K562 (cell line): ENCODE measurements around the gene FGD6. TPM values are rescaled to one million over a fixed set of nuclear protein-coding genes. Genes with fewer than 3 reads are reported as not detected.

ENCODE experiments used
- ATAC-seq: fragments of 200-7000 bp; cut with Tn5 transposase; 3 replicates; pipeline ENCODE4 v1.9.1; 2020; ENCODE audit warnings: moderate library complexity
- BruUV-seq: library from RNA; stranded (reverse); fragments of 400-500 nt; replicated peaks from 2 replicates; lab custom pipeline; 2021; lab: Mats Ljungman, UMichigan
- CTCF ChIA-PET: fragments of 300-600 bp; formaldehyde crosslinking; extraction: SDS; loops from one replicate; lab custom pipeline; 2021; ENCODE audit warnings: low intra/inter-chr PET ratio; lab: Yijun Ruan, JAX
- POLR2A ChIA-PET: fragments of 300-600, 350-650 bp; sonication (Branson Sonifier 250); formaldehyde crosslinking; extraction: SDS; loops from one replicate; lab custom pipeline; 2021; ENCODE audit warnings: antibody characterized with exemption, inconsistent platforms; lab: Yijun Ruan, JAX
- DNase-seq, 4 experiments: peaks; one replicate each; pipeline versions ENCODE4 v3.0.0 to v3.0.0-alpha.2; 2011 to 2018; ENCODE audit warnings: low spot score in 3 of 4, mixed read lengths in 3 of 4; ENCODE audit errors: extremely low read depth in 1 of 4
- FAIRE-seq: peaks from 2 replicates; lab custom pipeline; 2011; peaks lifted over from hg19 to GRCh38; lab: Jason Lieb, UNC
- H2AFZ ChIP-seq: 2 replicates; pipeline ENCODE4 v1.6.0; 2011; ENCODE audit warnings: low read depth, low read length, control low read depth, inconsistent platforms
- H3K27ac ChIP-seq: fragments of 200-600 bp; 3 replicates; pipeline ENCODE4 v1.8.0; 2011; ENCODE audit warnings: low read depth, mild to moderate bottlenecking, control low read depth, inconsistent platforms, low read length, moderate library complexity, mixed read lengths; ENCODE audit errors: extremely low read depth
- H3K27me3 ChIP-seq, 2 experiments: fragments of 300-600 bp in 1 of 2; 2 replicates in 1 of 2; 3 replicates in 1 of 2; pipeline versions ENCODE4 v1.6.0 to v1.8.0; 2011; ENCODE audit warnings: inconsistent platforms in 2 of 2, low read length in 2 of 2, mild to moderate bottlenecking in 1 of 2, mixed read lengths in 1 of 2, moderate library complexity in 1 of 2; ENCODE audit not compliant: control insufficient read depth in 2 of 2, insufficient read depth in 2 of 2
- H3K36me3 ChIP-seq: fragments of 300-600 bp; 3 replicates; pipeline ENCODE4 v1.8.0; 2011; ENCODE audit warnings: mild to moderate bottlenecking, low read length, inconsistent platforms; ENCODE audit not compliant: control insufficient read depth, insufficient read depth
- H3K4me1 ChIP-seq, 2 experiments: fragments of 200-600 bp in 1 of 2; replicated peaks in 1 of 2; 2 replicates in 1 of 2; 3 replicates in 1 of 2; pipeline versions ENCODE4 v1.5.1 to v1.8.0; 2011; ENCODE audit warnings: inconsistent platforms in 2 of 2, low read length in 2 of 2, mild to moderate bottlenecking in 1 of 2, mixed read lengths in 1 of 2, moderate library complexity in 1 of 2; ENCODE audit not compliant: control insufficient read depth in 2 of 2, insufficient read depth in 2 of 2
- H3K4me2 ChIP-seq: 2 replicates; pipeline ENCODE4 v1.6.1; 2011; ENCODE audit warnings: low read length, control low read depth, inconsistent platforms, mixed read lengths; ENCODE audit not compliant: insufficient read depth
- H3K4me3 ChIP-seq: fragments of 200-600 bp; sonication (generic), shearing (Covaris generic); 2 replicates; pipeline ENCODE4 v1.5.1; 2016; ENCODE audit warnings: control low read depth, inconsistent platforms
- H3K79me2 ChIP-seq: fragments of 200-600 bp; 3 replicates; pipeline ENCODE4 v1.8.0; 2011; ENCODE audit warnings: low read length, inconsistent platforms; ENCODE audit not compliant: control insufficient read depth, insufficient read depth
- H3K9ac ChIP-seq, 2 experiments: 2 replicates each; pipeline versions ENCODE4 v1.6.0 to v1.6.1; 2011; ENCODE audit warnings: low read depth in 2 of 2, low read length in 2 of 2, control low read depth in 1 of 2, inconsistent platforms in 1 of 2, mild to moderate bottlenecking in 1 of 2, mixed read lengths in 1 of 2; ENCODE audit not compliant: insufficient read depth in 1 of 2
- H3K9me1 ChIP-seq: one replicate; pipeline ENCODE4 v1.6.0; 2011; ENCODE audit warnings: inconsistent platforms, mild to moderate bottlenecking, low read length, moderate library complexity; ENCODE audit not compliant: control insufficient read depth, insufficient read depth
- H3K9me3 ChIP-seq: replicated peaks from 2 replicates; pipeline ENCODE4 v1.5.1; 2011; ENCODE audit warnings: low read depth, low read length, inconsistent platforms; ENCODE audit not compliant: control insufficient read depth, insufficient read depth
- H4K20me1 ChIP-seq: replicated peaks from 2 replicates; pipeline ENCODE4 v1.6.1; 2011; ENCODE audit warnings: low read length, inconsistent platforms, mixed read lengths; ENCODE audit not compliant: control insufficient read depth, insufficient read depth
- CBFA2T2 ChIP-seq: fragments of 450-650 bp; conservative IDR thresholded peaks from 2 replicates; pipeline ENCODE4 v1.6.1; 2017; ENCODE audit warnings: mild to moderate bottlenecking
- ELF2 ChIP-seq: fragments of 250-450 bp; sonication (Bioruptor Pico); IDR thresholded peaks from 2 replicates; pipeline ENCODE4 v1.5.0; 2021; ENCODE audit warnings: mild to moderate bottlenecking
- KLF10 ChIP-seq: fragments of 250-450 bp; sonication (Bioruptor Pico); IDR thresholded peaks from 2 replicates; pipeline ENCODE4 v1.6.1; 2021; ENCODE audit warnings: matching md5 sums
- NFIX ChIP-seq: fragments of 250-450 bp; sonication (Bioruptor Pico); IDR thresholded peaks from 2 replicates; pipeline ENCODE4 v1.4.0; 2020; ENCODE audit warnings: low read depth, mild to moderate bottlenecking, moderate library complexity
- RBBP5 ChIP-seq: fragments of 200-600 bp; sonication (generic); IDR thresholded peaks from 2 replicates; pipeline ENCODE4 v1.6.1; 2012; ENCODE audit warnings: borderline replicate concordance, mild to moderate bottlenecking, low read length, control low read depth, inconsistent platforms; ENCODE audit not compliant: insufficient read depth, poor library complexity, severe bottlenecking
- SAP30 ChIP-seq: fragments of 200-600 bp; sonication (generic); IDR thresholded peaks from 2 replicates; pipeline ENCODE4 v1.6.1; 2012; ENCODE audit warnings: borderline replicate concordance, low read depth, mild to moderate bottlenecking, moderate library complexity, low read length, control low read depth, inconsistent platforms; ENCODE audit not compliant: insufficient read depth, poor library complexity, severe bottlenecking
- STAG1 ChIP-seq: sonication (generic); formaldehyde crosslinking; IDR thresholded peaks from 2 replicates; pipeline ENCODE4 v1.5.0; 2020; ENCODE audit warnings: missing genetic modification reagents, borderline replicate concordance
- TAL1 ChIP-seq: fragments of 450-650 bp; IDR thresholded peaks from 2 replicates; pipeline ENCODE4 v1.6.1; 2016; ENCODE audit warnings: mild to moderate bottlenecking
- TRIM24 ChIP-seq, 2 experiments: fragments of 450-650 bp; IDR thresholded peaks; 2 replicates each; pipeline ENCODE4 v1.6.1; 2016
- ZBTB8A ChIP-seq: fragments of 450-650 bp; IDR thresholded peaks from 2 replicates; pipeline ENCODE4 v1.6.1; 2018; ENCODE audit warnings: mild to moderate bottlenecking, moderate library complexity; ENCODE audit not compliant: partially characterized antibody
- ZKSCAN3 ChIP-seq: fragments of 250-450 bp; sonication (Bioruptor Pico); IDR thresholded peaks from 2 replicates; pipeline ENCODE4 v1.4.0; 2020
- ZNF274 ChIP-seq: IDR thresholded peaks from 2 replicates; pipeline ENCODE4 v1.6.1; 2011; ENCODE audit warnings: low read depth, mild to moderate bottlenecking, low read length, moderate library complexity, borderline replicate concordance
- WGBS: fragments of 100-300 bp; shearing (Covaris generic); methylation state at CpG from one replicate; pipeline ENCODE4 v1.1.6; 2016; ENCODE audit warnings: low coverage, mixed read lengths; ENCODE audit not compliant: insufficient coverage; ENCODE audit errors: missing lambda C conversion rate; 5-methylcytosine and 5-hydroxymethylcytosine counted together
- in situ Hi-C: fragments of 300-500 bp; cut with MboI; formaldehyde crosslinking; loops from 4 replicates; pipeline ENCODE4 v1.15.0; 2018; ENCODE audit warnings: inconsistent platforms, mixed read lengths
- intact Hi-C: fragments of 100-400 bp; cut with micrococcal nuclease; formaldehyde crosslinking; loops from 2 replicates; pipeline ENCODE4 v1.14.2; 2022
- polyA plus RNA-seq, 8 experiments: library from polyadenylated mRNA; depleted of rRNA in 4 of 8; stranded (reverse) in 5 of 8; unstranded in 3 of 8; fragments of >200 nt; fragmentation: Nextera tagmentation in 2 of 8; fragmentation: Illumina TruSeq in 1 of 8; extraction: Ambion mirVana in 2 of 8; extraction: Trizol in 1 of 8; gene quantifications; 2 replicates each; pipeline versions ENCODE4 v1.2.1 to v1.2.3, GENCODE V29; 2011 to 2014; ENCODE audit warnings: inconsistent platforms in 1 of 8, missing spikeins in 1 of 8
- total RNA-seq, 7 experiments: library from RNA; depleted of rRNA in 6 of 7; stranded (reverse); fragments of >200 nt in 6 of 7; fragmentation: Illumina TruSeq in 2 of 7; extraction: Trizol in 2 of 7; gene quantifications; 2 replicates each; pipeline versions ENCODE4 v1.2.1 to v1.2.3, GENCODE V29; 2011 to 2021; ENCODE audit warnings: low replicate concordance in 1 of 7
- TF ChIP-seq, protein P1 (sequence below): fragments of 450-650 bp; IDR thresholded peaks from 2 replicates; pipeline ENCODE4 v1.6.1; 2017; ENCODE audit warnings: antibody characterized with exemption
- TF ChIP-seq, protein P2 (sequence below): fragments of 450-650 bp; conservative IDR thresholded peaks from 2 replicates; pipeline ENCODE4 v1.6.1; 2016; ENCODE audit warnings: missing genetic modification characterization, low read depth, mild to moderate bottlenecking, missing compliant biosample characterization, moderate library complexity
- TF ChIP-seq, protein P3 (sequence below): fragments of 250-450 bp; sonication (Bioruptor Pico); IDR thresholded peaks from 2 replicates; pipeline ENCODE4 v1.8.0; 2021; ENCODE audit warnings: moderate library complexity, mild to moderate bottlenecking, inconsistent platforms
- TF ChIP-seq, protein P4 (sequence below), 2 experiments: fragments of 450-650 bp; IDR thresholded peaks; 2 replicates each; pipeline ENCODE4 v1.6.1; 2016

FGD6 gene
- total and polyA plus RNA-seq, 9 of the 15 experiments (the other 6 are each of a cell fraction or from before 2014, with no cell fraction given), result 1.5 to 11.1 (median 5.8) TPM

DNA sequence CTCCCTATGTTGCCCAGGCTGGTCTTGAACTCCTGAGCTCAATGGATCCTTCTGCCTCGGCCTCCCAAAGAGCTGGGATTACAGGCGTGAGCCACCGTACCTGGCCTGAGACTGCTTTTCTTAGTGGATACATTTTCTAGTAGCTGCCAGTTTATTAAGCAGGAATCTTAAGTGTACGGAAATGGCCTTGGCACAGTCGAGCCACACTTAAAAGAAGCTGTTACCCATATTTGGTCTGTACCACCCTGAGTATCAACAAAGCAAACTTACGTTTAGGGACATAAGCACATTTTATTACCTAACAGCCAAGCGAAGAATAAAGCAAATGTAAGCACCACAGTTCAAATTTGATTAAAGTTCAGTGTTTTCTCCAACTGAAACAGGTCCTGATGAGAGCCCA lies 93.2 kb downstream of the FGD6 start:
- Histone ChIP-seq H3K9me1 (no peaks in the 10 kb centered on the region), H4K20me1 (no peaks in the 10 kb centered on the region), H2AFZ (no peak overlapping the region), H3K36me3 (no peaks in the 10 kb centered on the region), H3K9me3 (no peaks in the 10 kb centered on the region), H3K27me3 (no peaks in the 10 kb centered on the region), H3K4me1 (no peaks in the 10 kb centered on the region; a peak in 1 of 5 replicates), H3K4me3 (no peak overlapping the region)
- 83% methylated on average over 7 of the region's 7 CpGs for WGBS
- no TSS peak for BruUV-seq
- in situ Hi-C loops, result no loop called here
- POLR2A ChIA-PET, result interaction anchor here (0.7 kb wide), 1 partner anchor 23 kb away, joined by 3 read pairs; no protein-coding TSS in a partner anchor
- FAIRE-seq (no peak), DNase-seq (no peak), ATAC-seq (no peak)
- intact Hi-C loops, result no loop called here
- no peak for TF ChIP-seq KLF10 (CRISPR knock-in tag)
- TF ChIP-seq TRIM24 (IDR thresholded peaks at IDR 0.05), result no peak
- no peak for TF ChIP-seq STAG1 (CRISPR knock-in tag)
- TF ChIP-seq ELF2 (CRISPR knock-in tag), result no peak
- TF ChIP-seq NFIX (CRISPR knock-in tag), result no peak
- TF ChIP-seq RBBP5, result no peak
- TF ChIP-seq CBFA2T2, result no peak
- no peak for TF ChIP-seq TAL1
- no peak for TF ChIP-seq ZBTB8A
- no peak for TF ChIP-seq ZNF274
- no peak for TF ChIP-seq SAP30
- no peak for TF ChIP-seq ZKSCAN3 (CRISPR knock-in tag)
- TF ChIP-seq, protein P1, sequence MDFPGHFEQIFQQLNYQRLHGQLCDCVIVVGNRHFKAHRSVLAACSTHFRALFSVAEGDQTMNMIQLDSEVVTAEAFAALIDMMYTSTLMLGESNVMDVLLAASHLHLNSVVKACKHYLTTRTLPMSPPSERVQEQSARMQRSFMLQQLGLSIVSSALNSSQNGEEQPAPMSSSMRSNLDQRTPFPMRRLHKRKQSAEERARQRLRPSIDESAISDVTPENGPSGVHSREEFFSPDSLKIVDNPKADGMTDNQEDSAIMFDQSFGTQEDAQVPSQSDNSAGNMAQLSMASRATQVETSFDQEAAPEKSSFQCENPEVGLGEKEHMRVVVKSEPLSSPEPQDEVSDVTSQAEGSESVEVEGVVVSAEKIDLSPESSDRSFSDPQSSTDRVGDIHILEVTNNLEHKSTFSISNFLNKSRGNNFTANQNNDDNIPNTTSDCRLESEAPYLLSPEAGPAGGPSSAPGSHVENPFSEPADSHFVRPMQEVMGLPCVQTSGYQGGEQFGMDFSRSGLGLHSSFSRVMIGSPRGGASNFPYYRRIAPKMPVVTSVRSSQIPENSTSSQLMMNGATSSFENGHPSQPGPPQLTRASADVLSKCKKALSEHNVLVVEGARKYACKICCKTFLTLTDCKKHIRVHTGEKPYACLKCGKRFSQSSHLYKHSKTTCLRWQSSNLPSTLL, result no peak
- TF ChIP-seq, protein P2, sequence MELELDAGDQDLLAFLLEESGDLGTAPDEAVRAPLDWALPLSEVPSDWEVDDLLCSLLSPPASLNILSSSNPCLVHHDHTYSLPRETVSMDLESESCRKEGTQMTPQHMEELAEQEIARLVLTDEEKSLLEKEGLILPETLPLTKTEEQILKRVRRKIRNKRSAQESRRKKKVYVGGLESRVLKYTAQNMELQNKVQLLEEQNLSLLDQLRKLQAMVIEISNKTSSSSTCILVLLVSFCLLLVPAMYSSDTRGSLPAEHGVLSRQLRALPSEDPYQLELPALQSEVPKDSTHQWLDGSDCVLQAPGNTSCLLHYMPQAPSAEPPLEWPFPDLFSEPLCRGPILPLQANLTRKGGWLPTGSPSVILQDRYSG (tag), result no peak
- TF ChIP-seq, protein P3, sequence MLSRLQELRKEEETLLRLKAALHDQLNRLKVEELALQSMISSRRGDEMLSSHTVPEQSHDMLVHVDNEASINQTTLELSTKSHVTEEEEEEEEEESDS (CRISPR knock-in tag), result no peak
- TF ChIP-seq, protein P4, sequence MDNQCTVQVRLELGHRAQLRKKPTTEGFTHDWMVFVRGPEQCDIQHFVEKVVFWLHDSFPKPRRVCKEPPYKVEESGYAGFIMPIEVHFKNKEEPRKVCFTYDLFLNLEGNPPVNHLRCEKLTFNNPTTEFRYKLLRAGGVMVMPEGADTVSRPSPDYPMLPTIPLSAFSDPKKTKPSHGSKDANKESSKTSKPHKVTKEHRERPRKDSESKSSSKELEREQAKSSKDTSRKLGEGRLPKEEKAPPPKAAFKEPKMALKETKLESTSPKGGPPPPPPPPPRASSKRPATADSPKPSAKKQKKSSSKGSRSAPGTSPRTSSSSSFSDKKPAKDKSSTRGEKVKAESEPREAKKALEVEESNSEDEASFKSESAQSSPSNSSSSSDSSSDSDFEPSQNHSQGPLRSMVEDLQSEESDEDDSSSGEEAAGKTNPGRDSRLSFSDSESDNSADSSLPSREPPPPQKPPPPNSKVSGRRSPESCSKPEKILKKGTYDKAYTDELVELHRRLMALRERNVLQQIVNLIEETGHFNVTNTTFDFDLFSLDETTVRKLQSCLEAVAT (IDR thresholded peaks at IDR 0.05), result no peak
- TF ChIP-seq, all 486 proteins: peak for 0
- CTCF ChIA-PET, result no interaction called here
- Histone ChIP-seq H3K79me2 (no peaks in the 10 kb centered on the region), H3K27ac (no peak overlapping the region), H3K4me2 (no peak overlapping the region), H3K9ac (no peak overlapping the region)
